ENCODE results near the gene GRID1.

- no peak for TF ChIP-seq YY1 (tag by site-specific recombination; IDR thresholded peaks at IDR 0.05)
- TF ChIP-seq ZNF274 (IDR thresholded peaks at IDR 0.05; ENCODE audit: low read length): no peak
- TF ChIP-seq ZNF274 (tag by site-specific recombination; IDR thresholded peaks at IDR 0.05; ENCODE audit: borderline replicate concordance): no peak
These were observed 41.4 kb downstream of the GRID1 start for GRCh38 chr10:86325158-86325557.
